Naive thymus-derived CD8-positive, alpha-beta T cell (primary cell): ENCODE data around the gene NEK8. TPM values are rescaled to one million over a fixed set of nuclear protein-coding genes. Genes with fewer than 3 reads are reported as not detected.

ENCODE experiments used
- ATAC-seq, 2 donors: fragments of 150-1000 bp; cut with Tn5 transposase in 1 of 2; sonication (Bioruptor Pico), chemical (Tn5 transposase) in 1 of 2; 1 replicate in 1 of 2; 2 replicates in 1 of 2; pipeline ENCODE4 v1.10.0; 2021; ENCODE audit warnings: mild to moderate bottlenecking in 2 of 2, moderate library complexity in 2 of 2
- POLR2A ChIA-PET: fragments of 350-600 bp; sonication (Branson Sonifier 250); formaldehyde crosslinking; loops from one replicate; lab custom pipeline; 2021; ENCODE audit warnings: antibody characterized with exemption; lab: Charles Lee
- DNase-seq, 10 donors: peaks; one replicate each; pipeline versions ENCODE4 v3.0.0 to v3.0.0-alpha.2; 2020 to 2022
- H3K27ac Mint-ChIP-seq, 10 donors: one replicate each; pipeline ENCODE4 v1.8.0; 2020 to 2022; ENCODE audit warnings: mild to moderate bottlenecking in 10 of 10, mixed read lengths in 10 of 10, moderate library complexity in 4 of 10, inconsistent platforms in 1 of 10
- H3K27me3 Mint-ChIP-seq, 5 donors: one replicate each; pipeline ENCODE4 v1.8.0; 2021 to 2022; ENCODE audit warnings: mixed read lengths in 5 of 5
- H3K36me3 Mint-ChIP-seq, 3 donors: one replicate each; pipeline ENCODE4 v1.8.0; 2020 to 2022; ENCODE audit warnings: mixed read lengths in 3 of 3, mild to moderate bottlenecking in 2 of 3, inconsistent platforms in 1 of 3
- H3K4me1 Mint-ChIP-seq, 4 donors: one replicate each; pipeline ENCODE4 v1.8.0; 2021 to 2022; ENCODE audit warnings: mixed read lengths in 4 of 4
- H3K4me3 Mint-ChIP-seq, 10 donors: one replicate each; pipeline ENCODE4 v1.8.0; 2020 to 2022; ENCODE audit warnings: mild to moderate bottlenecking in 10 of 10, mixed read lengths in 10 of 10, moderate library complexity in 6 of 10, inconsistent platforms in 1 of 10
- H3K9me3 Mint-ChIP-seq, 9 donors: one replicate each; pipeline ENCODE4 v1.8.0; 2020 to 2022; ENCODE audit warnings: mixed read lengths in 9 of 9, mild to moderate bottlenecking in 3 of 9, inconsistent platforms in 1 of 9, moderate library complexity in 1 of 9
- polyA plus RNA-seq, 3 donors: library from polyadenylated mRNA; unstranded; fragments of 300-500 nt; fragmentation: Illumina TruSeq; gene quantifications; one replicate each; pipeline ENCODE4 v1.2.3, GENCODE V29; 2021
- total RNA-seq, 8 experiments: library from RNA in 2 of 8; stranded (reverse) in 2 of 8; gene quantifications; one replicate each; pipeline ENCODE4 v1.2.3 and lab custom pipeline; 2021 to 2026

NEK8 gene
- total and polyA plus RNA-seq, 5 experiments from 2014 or later: 3.2 to 15.1 (median 4.0) TPM

- peaks cover 5 to 35% (median 22%) of the 10 kb centered on the region in 4 donors for H3K4me1 Mint-ChIP-seq
- H3K4me3 Mint-ChIP-seq: peak overlapping the region in 1 of 10 donors; percentile 14
- POLR2A ChIA-PET: interaction anchor here (0.9 to 15.6 kb wide), 11 partner anchors 8 to 200 kb away, joined by 3 to 365 read pairs (median 3); partner anchors contain the start of genes DHRS13, FLOT2, NEK8 and RPL23A
- DNase-seq (no peak), ATAC-seq (peak in 1 of 2 donors; percentile 6)
- H3K36me3 Mint-ChIP-seq: no peaks in the 10 kb centered on the region
- H3K27ac Mint-ChIP-seq: peak overlapping the region in 4 of 10 donors; percentile 38 to 69 (median 59)
- H3K27me3 Mint-ChIP-seq: no peaks in the 10 kb centered on the region
- no peaks in the 10 kb centered on the region for H3K9me3 Mint-ChIP-seq
Measured at GRCh38 chr17:28749516-28750177, 21.1 kb downstream of the NEK8 start.

- DNase-seq (peak; percentile 79 to 94 (median 85)), ATAC-seq (peak; percentile 84)
- Mint-ChIP-seq H3K4me1 (peaks cover 5 to 28% (median 16%) of the 10 kb centered on the region in 4 donors), H3K36me3 (no peaks in the 10 kb centered on the region), H3K4me3 (peak overlapping the region in 1 of 10 donors; percentile 14), H3K27ac (peak overlapping the region in 5 of 10 donors; percentile 43 to 75 (median 69)), H3K9me3 (no peaks in the 10 kb centered on the region), H3K27me3 (no peaks in the 10 kb centered on the region)
- POLR2A ChIA-PET: interaction anchor here (0.6 to 15.6 kb wide), 12 partner anchors 8 to 199 kb away, joined by 3 to 365 read pairs (median 3); partner anchors contain the start of genes DHRS13, FLOT2, NEK8 and RPL23A
Measured at GRCh38 chr17:28750178-28751047, 21.8 kb downstream of the NEK8 start.

- POLR2A ChIA-PET: interaction anchor here (0.6 to 15.6 kb wide), 4 partner anchors 17 to 146 kb away, joined by 3 to 365 read pairs (median 4); partner anchors contain the start of genes FLOT2, NEK8, RPL23A and TLCD1
- Mint-ChIP-seq H3K27me3 (no peaks in the 10 kb centered on the region), H3K4me1 (peaks cover 0 to 16% (median 9%) of the 10 kb centered on the region in 4 donors), H3K27ac (peak overlapping the region in 2 of 10 donors; percentile 43 to 47), H3K36me3 (peaks cover 0 to 10% (median 0%) of the 10 kb centered on the region in 3 donors), H3K9me3 (no peaks in the 10 kb centered on the region), H3K4me3 (no peak overlapping the region)
- DNase-seq (no peak), ATAC-seq (no peak)
Measured at GRCh38 chr17:28751600-28752366, 23.2 kb downstream of the NEK8 start.

- Mint-ChIP-seq H3K9me3 (no peaks in the 10 kb centered on the region), H3K27ac (no peak overlapping the region), H3K36me3 (peaks cover 0 to 40% (median 2%) of the 10 kb centered on the region in 3 donors), H3K4me3 (no peak overlapping the region), H3K4me1 (peaks cover 0 to 4% (median 2%) of the 10 kb centered on the region in 4 donors), H3K27me3 (no peaks in the 10 kb centered on the region)
- POLR2A ChIA-PET: no interaction called here
- no peak for ATAC-seq
- no peak for DNase-seq
Measured at GRCh38 chr17:28755486-28755885, 26.9 kb downstream of the NEK8 start.

- H3K4me1 Mint-ChIP-seq: peaks cover 0 to 3% (median under 1%) of the 10 kb centered on the region in 4 donors
- H3K9me3 Mint-ChIP-seq: no peaks in the 10 kb centered on the region
- ATAC-seq: no peak
- H3K36me3 Mint-ChIP-seq: peaks cover 0 to 43% (median 2%) of the 10 kb centered on the region in 3 donors
- no peak overlapping the region for H3K4me3 Mint-ChIP-seq
- POLR2A ChIA-PET: interaction anchor here (0.7 to 1.3 kb wide), 2 partner anchors 29 to 36 kb away, joined by 3 to 5 read pairs; partner anchors contain the start of gene RPL23A
- H3K27me3 Mint-ChIP-seq: no peaks in the 10 kb centered on the region
- peak overlapping the region in 4 of 10 donors; percentile 41 to 77 (median 62) for H3K27ac Mint-ChIP-seq
- DNase-seq: no peak
Measured at GRCh38 chr17:28756049-28756804, 27.6 kb downstream of the NEK8 start.

GRCh38 chr17:28758411-28759121 is 30.0 kb downstream of the NEK8 start:
- no peak for ATAC-seq
- H3K9me3 Mint-ChIP-seq: no peaks in the 10 kb centered on the region
- H3K36me3 Mint-ChIP-seq: peaks cover 0 to 49% (median 2%) of the 10 kb centered on the region in 3 donors
- H3K27ac Mint-ChIP-seq: no peak overlapping the region
- POLR2A ChIA-PET: interaction anchor here (1.3 kb wide), 1 partner anchor 9 kb away, joined by 3 read pairs; no protein-coding TSS in a partner anchor
- no peak for DNase-seq
- H3K27me3 Mint-ChIP-seq: no peaks in the 10 kb centered on the region
- H3K4me3 Mint-ChIP-seq: no peak overlapping the region
- H3K4me1 Mint-ChIP-seq: peaks cover under 1 to 3% (median under 1%) of the 10 kb centered on the region in 4 donors

- ATAC-seq (no peak), DNase-seq (no peak)
- Mint-ChIP-seq H3K9me3 (no peaks in the 10 kb centered on the region), H3K4me1 (peaks cover 4 to 6% (median 4%) of the 10 kb centered on the region in 4 donors), H3K4me3 (no peak overlapping the region), H3K27me3 (no peaks in the 10 kb centered on the region), H3K27ac (no peak overlapping the region), H3K36me3 (peaks cover 0 to 52% (median 2%) of the 10 kb centered on the region in 3 donors)
- POLR2A ChIA-PET: interaction anchor here (0.5 kb wide), 1 partner anchor 20 kb away, joined by 3 read pairs; no protein-coding TSS in a partner anchor
Measured at GRCh38 chr17:28759256-28759865, 30.8 kb downstream of the NEK8 start.

- peak overlapping the region in 2 of 10 donors; percentile 40 to 48 for H3K27ac Mint-ChIP-seq
- H3K4me3 Mint-ChIP-seq: no peak overlapping the region
- no peaks in the 10 kb centered on the region for H3K27me3 Mint-ChIP-seq
- H3K4me1 Mint-ChIP-seq: peaks cover 4 to 6% (median 4%) of the 10 kb centered on the region in 4 donors
- peaks cover 0 to 56% (median 2%) of the 10 kb centered on the region in 3 donors for H3K36me3 Mint-ChIP-seq
- H3K9me3 Mint-ChIP-seq: no peaks in the 10 kb centered on the region
- POLR2A ChIA-PET: interaction anchor here (0.9 to 1.2 kb wide), 3 partner anchors 33 to 141 kb away, joined by 3 read pairs; partner anchors contain the start of gene DHRS13
- no peak for DNase-seq
- no peak for ATAC-seq
Measured at GRCh38 chr17:28760601-28761562, 32.3 kb downstream of the NEK8 start.

GRCh38 chr17:28763137-28763799 is 34.7 kb downstream of the NEK8 start:
- ATAC-seq: peak; percentile 12 to 23
- H3K36me3 Mint-ChIP-seq: peaks cover 0 to 47% (median 2%) of the 10 kb centered on the region in 3 donors
- no peaks in the 10 kb centered on the region for H3K9me3 Mint-ChIP-seq
- H3K27me3 Mint-ChIP-seq: no peaks in the 10 kb centered on the region
- no peak for DNase-seq
- H3K4me3 Mint-ChIP-seq: no peak overlapping the region
- peak overlapping the region in 2 of 10 donors; percentile 3 to 28 for H3K27ac Mint-ChIP-seq
- POLR2A ChIA-PET: interaction anchor here (0.6 to 2.8 kb wide), 12 partner anchors 14 to 537 kb away, joined by 3 to 18 read pairs (median 4); partner anchors contain the start of genes FLOT2, PHF12 and RPL23A
- H3K4me1 Mint-ChIP-seq: peaks cover 2 to 6% (median 4%) of the 10 kb centered on the region in 4 donors
